HL-60 (cell line): ENCODE results near the gene MACROD2.

ENCODE experiments used
- CTCF ChIP-seq: IDR thresholded peaks from one replicate; pipeline ENCODE4 v1.5.1; 2011; ENCODE audit warnings: low read length, control low read depth, inconsistent platforms; ENCODE audit not compliant: insufficient read depth
- GABPA ChIP-seq: IDR thresholded peaks from 2 replicates; pipeline ENCODE4 v1.6.1; 2012; ENCODE audit warnings: low read depth
- POLR2AphosphoS5 ChIP-seq: IDR thresholded peaks from 2 replicates; pipeline ENCODE4 v1.6.1; 2012; ENCODE audit warnings: low read depth

GRCh38 chr20:14113416-14113815 lies 118.1 kb downstream of the MACROD2 start:
- TF ChIP-seq POLR2AphosphoS5 = no peak
- TF ChIP-seq CTCF = no peak
- no peak for TF ChIP-seq GABPA
